ENCODE measurements around the gene LETM1. TPM values are rescaled to one million over a fixed set of nuclear protein-coding genes. Genes with fewer than 3 reads are reported as not detected.

Gene LETM1
- polyA plus RNA-seq, 3 donors from 2014 or later, result 8.0 to 17.0 (median 10.6) TPM

DNA sequence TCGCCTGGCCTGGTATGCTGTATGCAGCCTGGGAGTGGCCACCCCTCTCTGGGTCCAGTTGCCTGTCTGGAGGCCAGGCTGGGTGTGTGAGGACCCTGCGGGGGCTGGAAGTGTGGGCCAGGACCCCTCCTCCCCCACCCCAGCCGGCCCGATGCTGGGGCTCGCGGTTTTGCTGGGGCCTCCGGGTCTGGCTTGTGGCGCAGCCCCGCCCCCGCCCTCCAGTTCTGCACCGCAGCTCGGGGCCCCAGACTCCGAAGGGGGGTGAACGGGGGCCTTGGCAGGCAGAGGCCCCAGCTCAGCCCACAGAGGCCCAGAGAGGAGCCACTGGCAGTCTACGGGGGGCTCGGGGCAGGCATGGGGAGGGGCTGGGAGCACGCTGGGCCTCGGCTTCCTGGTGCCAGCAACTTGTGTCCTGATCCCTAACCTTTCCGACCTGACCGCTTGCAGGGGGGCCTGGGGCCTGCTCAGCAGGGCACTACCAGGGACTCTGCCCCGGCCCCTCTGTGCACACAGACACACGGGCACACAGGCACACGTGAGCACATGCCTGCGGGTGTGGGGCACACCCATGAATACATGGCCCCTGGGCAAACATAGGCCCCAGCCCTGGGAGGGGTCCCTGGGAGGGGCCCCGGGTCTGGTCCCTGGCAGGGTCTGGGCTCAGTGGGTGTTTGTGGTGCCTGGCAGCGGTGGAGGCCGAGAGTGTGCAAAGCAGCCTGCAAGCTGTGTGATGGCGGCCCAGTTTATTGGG, 84.2 kb downstream of the LETM1 start:
- Mint-ChIP-seq H3K36me3 (no peaks in the 10 kb centered on the region), H3K4me1 (peaks cover 0 to 2% of the 10 kb centered on the region in 2 donors), H3K27ac (no peak overlapping the region), H3K9me3 (no peaks in the 10 kb centered on the region), H3K27me3 (ENCODE audit: low read depth in 3 of 3) (no peaks in the 10 kb centered on the region), H3K4me3 (no peak overlapping the region)
- no peak for DNase-seq

DNA sequence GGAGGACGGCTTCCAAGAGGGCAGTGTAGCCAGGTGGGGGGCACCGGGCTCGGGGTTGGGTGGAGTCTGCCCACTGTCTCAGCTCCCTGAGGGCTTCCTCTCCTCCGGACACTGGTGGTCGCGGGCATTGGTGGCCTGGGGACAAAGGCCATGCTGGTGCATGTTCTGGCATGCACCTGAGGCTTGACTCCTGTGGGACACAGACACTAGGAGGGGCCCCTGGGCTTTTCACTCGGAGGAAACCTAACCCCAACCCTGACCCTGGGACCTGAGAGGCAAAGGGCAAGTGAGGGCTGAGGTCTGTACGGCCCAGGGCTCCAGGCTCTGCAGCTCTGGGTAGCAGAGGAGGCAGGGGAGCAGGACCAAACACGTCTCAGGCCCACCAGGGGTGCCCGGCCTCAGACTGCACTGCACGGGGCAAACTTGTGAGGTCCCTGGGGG, 85.1 kb downstream of the LETM1 start:
- H3K36me3 Mint-ChIP-seq, result no peaks in the 10 kb centered on the region
- H3K9me3 Mint-ChIP-seq, result no peaks in the 10 kb centered on the region
- no peak overlapping the region for H3K4me3 Mint-ChIP-seq

DNA sequence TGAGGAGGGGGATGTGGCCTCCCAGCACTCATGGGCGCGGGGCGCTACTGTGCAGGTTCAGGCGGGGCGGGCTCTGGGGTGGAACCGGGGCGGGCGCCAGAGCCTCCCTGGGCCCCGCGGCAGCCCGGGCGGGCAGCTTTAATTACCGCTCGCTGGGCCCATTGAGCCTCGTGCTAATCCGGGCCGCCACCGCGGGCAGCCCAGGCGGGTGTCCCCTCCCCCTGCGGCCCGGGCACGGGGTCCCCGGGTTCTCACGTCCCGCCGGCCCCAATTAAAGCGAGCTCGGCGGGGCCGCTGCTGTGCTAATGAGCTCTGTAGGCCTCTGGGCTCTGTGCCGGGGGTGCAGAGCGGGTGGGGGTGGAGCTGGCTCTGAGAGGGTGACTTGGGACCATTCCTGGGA, 85.7 kb downstream of the LETM1 start:
- peaks cover 0 to 2% of the 10 kb centered on the region in 2 donors for H3K4me1 Mint-ChIP-seq
- no peak for DNase-seq
- H3K27ac Mint-ChIP-seq, result no peak overlapping the region
- no peaks in the 10 kb centered on the region for H3K27me3 Mint-ChIP-seq (ENCODE audit: low read depth in 3 of 3)
- H3K36me3 Mint-ChIP-seq, result no peaks in the 10 kb centered on the region
- H3K4me3 Mint-ChIP-seq, result no peak overlapping the region
- no peaks in the 10 kb centered on the region for H3K9me3 Mint-ChIP-seq

More for the DNA sequence above, 85.1 kb downstream of the LETM1 start:
- Mint-ChIP-seq H3K27me3 (ENCODE audit: low read depth in 3 of 3) (no peaks in the 10 kb centered on the region), H3K27ac (no peak overlapping the region), H3K4me1 (peaks cover 0 to 2% of the 10 kb centered on the region in 2 donors)
- DNase-seq, result no peak

DNA sequence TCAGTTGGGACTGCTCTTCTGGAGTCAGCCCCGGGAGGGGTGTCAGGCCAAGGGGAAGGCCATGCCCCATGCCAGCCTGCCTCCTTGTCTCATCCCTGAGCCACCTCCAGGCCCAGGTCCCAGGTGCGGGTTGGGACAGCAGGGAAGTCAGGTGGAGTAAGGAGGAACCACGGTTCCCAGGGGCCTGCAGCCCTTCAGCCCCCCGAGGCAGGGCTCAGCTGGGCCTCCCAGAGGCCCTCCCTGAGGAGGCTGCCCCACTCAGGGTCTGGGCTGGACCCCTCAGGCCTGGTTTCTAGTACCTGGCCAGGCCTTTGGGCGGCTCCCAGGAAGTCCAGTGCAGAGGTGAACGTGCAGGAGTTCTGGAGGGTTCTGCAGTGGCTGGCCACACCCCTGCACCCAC, 86.3 kb downstream of the LETM1 start:
- Mint-ChIP-seq H3K4me1 (peaks cover 0 to 2% of the 10 kb centered on the region in 2 donors), H3K27me3 (ENCODE audit: low read depth in 3 of 3) (no peaks in the 10 kb centered on the region), H3K9me3 (no peaks in the 10 kb centered on the region), H3K36me3 (no peaks in the 10 kb centered on the region), H3K27ac (no peak overlapping the region), H3K4me3 (no peak overlapping the region)
- no peak for DNase-seq

DNA sequence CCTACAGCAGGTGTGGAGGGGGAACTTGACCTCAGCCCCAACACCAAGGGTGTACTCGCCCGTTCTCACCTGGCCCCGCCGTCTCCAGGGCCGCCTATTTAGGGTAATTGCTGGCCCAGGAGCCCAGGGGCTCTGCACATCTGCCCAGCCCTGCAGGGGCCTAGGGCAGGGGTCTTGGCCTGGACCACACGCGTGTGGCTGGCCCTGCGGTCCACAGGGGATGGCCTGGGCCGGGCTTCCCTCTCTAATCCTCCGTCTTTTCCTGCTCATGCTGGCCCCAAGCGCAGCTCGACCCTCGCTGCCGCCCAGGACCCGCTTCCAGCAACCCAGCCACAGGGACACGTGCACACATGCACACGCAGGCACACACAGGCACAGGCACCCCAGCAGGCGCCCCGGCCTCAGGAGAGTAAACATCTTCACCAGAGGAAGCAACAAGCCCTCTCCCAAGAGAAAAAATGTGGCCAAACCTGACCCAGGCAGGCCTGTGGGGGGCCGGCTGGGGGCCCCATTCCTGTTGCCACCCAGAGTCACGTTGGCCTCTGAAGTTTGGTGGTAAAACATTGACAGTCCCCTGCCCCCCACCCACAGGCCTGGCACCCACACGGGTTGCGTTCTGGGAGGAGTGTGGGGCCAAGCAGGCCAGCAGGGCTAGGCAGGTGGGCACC, 87.5 kb downstream of the LETM1 start:
- H3K4me1 Mint-ChIP-seq, result peaks cover 0 to 2% of the 10 kb centered on the region in 2 donors
- peaks cover 0 to 2% (median 0%) of the 10 kb centered on the region in 3 donors for H3K27me3 Mint-ChIP-seq (ENCODE audit: low read depth in 3 of 3)
- no peaks in the 10 kb centered on the region for H3K36me3 Mint-ChIP-seq

DNA sequence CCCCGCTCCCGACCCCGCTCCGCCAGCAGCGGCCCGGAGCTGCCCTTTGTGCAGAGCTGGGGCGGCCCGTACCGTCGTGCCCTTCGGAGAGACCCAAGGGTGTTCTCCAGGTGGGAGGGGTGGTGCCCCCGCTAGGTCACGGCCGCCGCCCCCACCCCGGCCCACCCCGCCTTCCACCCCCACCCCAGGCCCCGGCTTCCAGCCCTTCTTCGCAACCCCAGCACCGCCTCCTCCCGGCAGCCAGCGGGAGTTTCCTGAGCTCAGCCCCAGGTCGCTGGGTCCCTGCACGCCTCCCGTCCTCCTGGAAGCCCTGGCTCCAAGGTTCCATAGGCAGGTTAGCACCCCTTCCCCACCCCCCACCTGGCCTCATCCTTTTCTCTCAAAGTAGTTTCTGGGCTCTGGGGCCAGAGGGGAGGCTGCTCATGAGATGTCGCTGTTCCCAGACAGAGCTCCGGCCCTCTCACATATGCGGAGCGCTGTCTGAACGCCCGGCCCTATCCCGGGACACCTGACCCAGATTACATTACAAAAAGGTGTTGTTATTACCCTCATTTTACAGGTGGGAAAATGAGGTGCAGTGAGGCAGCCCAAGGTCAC, 88.1 kb downstream of the LETM1 start:
- Mint-ChIP-seq H3K4me3 (peak overlapping the region in 3 of 5 donors; percentile 8 to 30 (median 21)), H3K4me1 (peaks cover 0 to 2% of the 10 kb centered on the region in 2 donors), H3K27me3 (ENCODE audit: low read depth in 3 of 3) (peaks cover 0 to 2% (median 0%) of the 10 kb centered on the region in 3 donors), H3K36me3 (no peaks in the 10 kb centered on the region), H3K9me3 (no peaks in the 10 kb centered on the region), H3K27ac (no peak overlapping the region)
- no peak for DNase-seq

More for the DNA sequence above, 87.5 kb downstream of the LETM1 start:
- no peaks in the 10 kb centered on the region for H3K9me3 Mint-ChIP-seq
- no peak for DNase-seq
- H3K27ac Mint-ChIP-seq, result no peak overlapping the region
- peak overlapping the region; percentile 30 to 59 (median 53) for H3K4me3 Mint-ChIP-seq

DNA sequence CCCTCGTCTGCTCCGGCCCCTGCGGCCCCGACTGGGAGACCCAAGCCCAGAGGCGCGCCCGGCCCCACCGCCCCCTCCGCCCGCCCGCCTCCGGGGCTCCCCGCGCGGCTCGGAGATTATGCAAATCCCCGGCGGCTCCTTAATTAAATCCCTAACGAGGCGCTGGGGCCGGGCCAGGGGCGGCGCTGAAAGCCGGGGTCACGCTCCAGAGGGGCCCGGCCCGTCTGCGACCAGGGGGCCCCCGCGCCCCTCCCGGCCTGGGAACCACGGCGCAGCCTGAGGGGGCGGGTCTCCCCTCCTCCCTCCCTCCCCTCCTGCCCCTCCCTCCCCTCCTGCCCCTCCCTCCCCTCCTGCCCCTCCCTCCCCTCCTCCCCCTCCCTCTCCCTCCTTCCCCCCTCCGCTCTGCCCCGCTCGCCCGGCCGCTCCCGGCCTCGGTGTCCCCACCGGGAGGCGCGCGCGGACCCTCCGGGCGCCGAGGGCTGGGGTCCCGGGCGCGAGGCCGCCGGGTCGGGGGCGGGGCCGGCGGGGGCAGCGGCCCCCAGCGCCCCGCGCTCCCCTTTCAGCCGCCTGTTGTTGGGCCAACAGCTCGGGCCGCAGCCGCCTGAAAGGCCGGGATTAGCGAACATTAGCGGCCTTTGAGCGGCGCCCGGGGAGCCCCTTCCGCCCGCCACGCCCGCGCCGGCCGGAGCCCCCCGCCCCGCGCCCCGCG, 88.7 kb downstream of the LETM1 start:
- peaks cover 0 to 2% of the 10 kb centered on the region in 2 donors for H3K4me1 Mint-ChIP-seq
- no peak overlapping the region for H3K27ac Mint-ChIP-seq
- H3K4me3 Mint-ChIP-seq, result no peak overlapping the region
- no peaks in the 10 kb centered on the region for H3K36me3 Mint-ChIP-seq
- DNase-seq, result no peak
- no peaks in the 10 kb centered on the region for H3K9me3 Mint-ChIP-seq
- peaks cover 0 to 2% (median 0%) of the 10 kb centered on the region in 3 donors for H3K27me3 Mint-ChIP-seq (ENCODE audit: low read depth in 3 of 3)

DNA sequence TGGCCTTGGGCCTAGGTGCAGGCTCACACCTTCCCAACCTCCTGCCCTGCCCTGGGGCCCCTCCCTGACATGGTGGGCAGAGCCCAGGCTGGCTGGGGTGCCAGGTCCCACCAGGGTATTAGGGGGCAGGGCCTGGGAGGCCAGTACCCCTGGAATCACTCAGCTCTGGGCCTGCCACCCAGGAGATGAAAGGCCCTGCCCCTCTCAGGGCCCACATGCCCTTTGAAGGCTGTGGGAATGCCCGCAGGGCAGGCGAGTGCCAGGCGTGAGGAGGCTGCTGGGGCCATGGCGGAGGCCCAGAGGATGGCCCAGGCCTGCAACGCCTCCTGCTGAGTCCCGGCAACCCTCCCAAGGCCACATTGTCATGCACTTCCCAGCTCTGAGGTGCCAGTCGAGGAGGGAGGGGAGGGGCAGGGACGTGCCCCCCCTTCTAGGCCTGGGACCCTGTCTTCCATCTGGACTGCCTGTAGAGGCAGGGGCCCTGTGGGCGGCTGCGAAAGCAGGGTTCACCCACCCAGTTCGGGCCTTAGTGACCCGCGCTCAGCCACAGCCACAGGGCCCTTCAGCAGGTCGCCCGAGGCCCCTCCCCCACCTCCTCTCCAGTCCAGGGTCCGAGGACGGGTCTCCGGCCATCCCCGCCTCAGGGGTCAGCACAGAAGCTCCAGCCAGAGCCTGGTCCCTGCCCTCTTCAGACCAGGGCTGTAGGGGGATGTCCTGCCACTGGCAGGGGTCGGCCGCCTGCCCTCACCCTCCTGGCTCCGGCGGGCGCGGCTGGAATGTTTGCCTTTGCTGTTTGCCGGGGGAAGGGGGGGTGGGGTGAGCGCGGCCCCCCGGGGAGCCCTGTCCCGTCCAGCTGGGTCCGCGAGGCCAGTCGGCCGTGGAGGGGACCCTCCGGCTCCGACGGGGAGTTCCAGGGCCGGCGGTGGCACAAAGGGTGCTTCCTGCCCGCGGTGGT, 89.6 kb downstream of the LETM1 start:
- Mint-ChIP-seq H3K9me3 (no peaks in the 10 kb centered on the region), H3K4me1 (peaks cover 0 to 2% of the 10 kb centered on the region in 2 donors), H3K27ac (no peak overlapping the region), H3K4me3 (no peak overlapping the region), H3K36me3 (no peaks in the 10 kb centered on the region), H3K27me3 (ENCODE audit: low read depth in 3 of 3) (peaks cover 0 to 3% (median 0%) of the 10 kb centered on the region in 3 donors)
- DNase-seq, result no peak

DNA sequence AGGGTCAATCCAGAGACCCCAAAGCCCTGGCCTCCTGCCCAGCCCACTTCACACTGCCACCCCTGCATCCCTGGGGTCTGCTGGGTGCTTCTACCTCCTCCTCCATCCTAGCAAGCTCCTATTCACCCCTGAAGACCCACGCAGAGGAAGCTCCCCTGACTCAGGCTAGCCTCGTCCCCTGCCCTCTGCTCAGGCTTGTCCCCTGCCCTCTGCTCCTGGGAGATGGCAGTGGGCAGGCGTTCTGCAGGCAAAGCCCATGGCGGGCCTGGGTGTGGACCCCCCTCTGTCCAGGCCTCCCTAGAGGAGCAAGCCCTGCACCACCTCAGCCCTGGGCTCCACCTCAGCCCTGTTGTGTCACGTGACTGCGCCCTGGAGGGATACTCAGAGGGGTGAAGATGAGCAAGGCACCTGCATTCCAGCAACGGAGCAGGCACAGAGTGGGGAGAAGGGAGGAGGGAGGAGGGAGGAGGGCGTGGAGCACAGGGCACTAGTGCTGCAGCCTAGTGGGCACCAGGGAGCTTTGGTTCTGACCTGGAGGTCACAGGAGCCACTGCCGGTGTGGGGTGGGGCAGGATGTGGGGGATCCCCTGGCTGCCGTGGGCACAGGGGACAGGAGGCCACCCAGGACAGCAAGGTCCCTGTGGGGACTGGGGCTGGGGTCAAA, 90.4 kb downstream of the LETM1 start:
- H3K4me1 Mint-ChIP-seq, result peaks cover 0 to 2% of the 10 kb centered on the region in 2 donors
- no peak overlapping the region for H3K27ac Mint-ChIP-seq
- H3K4me3 Mint-ChIP-seq, result no peak overlapping the region
- no peak for DNase-seq
- H3K27me3 Mint-ChIP-seq (ENCODE audit: low read depth in 3 of 3), result peaks cover 0 to 3% (median 0%) of the 10 kb centered on the region in 3 donors
- H3K9me3 Mint-ChIP-seq, result no peaks in the 10 kb centered on the region
- H3K36me3 Mint-ChIP-seq, result no peaks in the 10 kb centered on the region

DNA sequence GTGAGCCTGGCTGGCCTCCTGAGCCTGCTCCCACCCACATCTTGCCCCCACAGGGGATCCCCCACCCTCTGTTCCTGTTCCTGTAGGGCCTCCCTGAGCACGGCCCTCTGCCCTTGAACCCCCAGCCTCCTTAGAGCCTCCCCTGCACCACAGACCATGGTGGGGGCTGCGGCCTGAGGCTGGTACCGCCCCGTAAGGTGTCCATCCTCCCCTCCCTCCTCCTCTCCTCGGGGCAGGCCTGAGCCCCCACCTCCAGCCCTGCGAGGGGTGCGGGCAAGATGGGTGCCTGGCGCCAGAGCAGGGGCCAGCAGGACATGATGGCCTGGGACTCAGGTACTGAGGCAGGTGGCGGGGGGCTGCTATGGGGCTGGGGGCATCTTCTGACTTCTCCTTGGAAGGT, 91.3 kb downstream of the LETM1 start:
- no peak overlapping the region for H3K27ac Mint-ChIP-seq
- no peaks in the 10 kb centered on the region for H3K36me3 Mint-ChIP-seq
- H3K4me3 Mint-ChIP-seq, result no peak overlapping the region
- peaks cover 0 to 3% (median 0%) of the 10 kb centered on the region in 3 donors for H3K27me3 Mint-ChIP-seq (ENCODE audit: low read depth in 3 of 3)
- H3K9me3 Mint-ChIP-seq, result no peaks in the 10 kb centered on the region
- DNase-seq, result no peak
- H3K4me1 Mint-ChIP-seq, result peaks cover 0 to 2% of the 10 kb centered on the region in 2 donors

DNA sequence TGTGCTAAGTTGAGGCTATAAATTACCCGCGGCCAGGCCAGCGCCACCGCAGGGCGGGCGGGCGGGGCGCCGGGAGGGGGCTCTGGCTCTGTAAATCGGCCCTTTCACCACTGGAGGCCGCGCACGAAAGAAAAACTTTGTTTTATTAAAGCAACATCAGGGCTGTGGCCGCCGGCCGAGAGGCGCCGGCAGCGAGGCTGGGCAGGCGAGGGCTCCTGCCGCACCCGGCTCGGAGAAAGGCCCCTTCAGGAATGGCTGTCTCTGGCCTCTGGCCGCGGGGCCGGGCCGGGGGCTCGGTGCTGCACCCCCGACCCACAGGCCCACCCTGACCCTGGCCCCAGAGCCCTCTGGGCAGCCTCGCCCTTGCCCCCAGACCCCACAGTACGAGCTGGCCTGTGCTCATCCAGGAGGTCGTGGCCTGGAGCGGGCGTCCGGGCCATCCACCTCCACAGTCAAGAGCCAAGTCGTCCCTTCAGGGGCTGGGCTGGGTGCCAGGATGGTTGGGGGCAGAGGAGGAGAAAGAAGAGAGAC, 92.3 kb downstream of the LETM1 start:
- H3K4me1 Mint-ChIP-seq, result peaks cover 0 to 2% of the 10 kb centered on the region in 2 donors
- no peak overlapping the region for H3K27ac Mint-ChIP-seq
- no peak for DNase-seq
- H3K4me3 Mint-ChIP-seq, result no peak overlapping the region
- H3K9me3 Mint-ChIP-seq, result no peaks in the 10 kb centered on the region
- H3K36me3 Mint-ChIP-seq, result no peaks in the 10 kb centered on the region
- peaks cover 0 to 3% (median 0%) of the 10 kb centered on the region in 3 donors for H3K27me3 Mint-ChIP-seq (ENCODE audit: low read depth in 3 of 3)

DNA sequence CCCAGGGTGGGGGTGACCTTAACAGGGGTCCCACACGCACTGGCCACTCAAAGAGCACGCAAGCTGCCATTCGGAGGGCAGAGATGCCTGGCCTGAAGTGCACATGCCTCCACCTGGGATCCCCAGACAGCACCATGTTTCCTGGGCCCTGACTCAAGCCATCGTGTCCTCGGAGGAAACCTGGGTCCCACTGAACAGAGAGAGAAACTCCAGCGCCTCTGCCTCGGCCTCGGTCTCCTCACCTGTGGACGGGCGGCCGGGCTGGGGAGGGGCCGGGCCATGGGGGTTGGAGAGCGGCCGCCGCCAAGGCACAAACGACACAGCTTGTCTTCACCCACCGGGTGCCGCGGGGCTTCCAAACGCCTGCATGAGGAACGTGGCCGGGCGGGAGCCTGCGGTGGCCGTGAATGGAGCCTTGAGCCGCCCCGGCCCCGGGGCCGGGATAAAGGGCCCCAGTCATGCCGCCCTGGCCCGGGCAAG, 92.8 kb downstream of the LETM1 start:
- Mint-ChIP-seq H3K4me1 (no peaks in the 10 kb centered on the region), H3K4me3 (no peak overlapping the region), H3K9me3 (no peaks in the 10 kb centered on the region), H3K27ac (no peak overlapping the region), H3K36me3 (no peaks in the 10 kb centered on the region), H3K27me3 (ENCODE audit: low read depth in 3 of 3) (peaks cover 0 to 3% (median 0%) of the 10 kb centered on the region in 3 donors)
- no peak for DNase-seq

Measured in immature natural killer cell (primary cell).